GM19099 (cell line): ENCODE measurements around the gene NACC2.

Experiments
- POLR2A ChIP-seq: IDR thresholded peaks from 3 replicates; pipeline ENCODE4 v1.6.1; 2011; ENCODE audit warnings: low read depth; ENCODE audit not compliant: insufficient read length; ENCODE audit errors: extremely low read depth

The NACC2 gene

GRCh38 chr9:136084063-136084944 is 10.8 kb downstream of the NACC2 start:
- TF ChIP-seq POLR2A, result no peak

GRCh38 chr9:136083558-136084062 is 11.5 kb downstream of the NACC2 start:
- no peak for TF ChIP-seq POLR2A

- no peak for TF ChIP-seq POLR2A
These were observed 12.4 kb downstream of the NACC2 start for GRCh38 chr9:136082496-136083361.

- TF ChIP-seq POLR2A, result no peak
These were observed 13.1 kb downstream of the NACC2 start for GRCh38 chr9:136081826-136082495.

GRCh38 chr9:136081113-136081825 is 13.8 kb downstream of the NACC2 start:
- no peak for TF ChIP-seq POLR2A

GRCh38 chr9:136080716-136081112 is 14.4 kb downstream of the NACC2 start:
- no peak for TF ChIP-seq POLR2A

GRCh38 chr9:136079916-136080246 is 15.2 kb downstream of the NACC2 start:
- no peak for TF ChIP-seq POLR2A

- no peak for TF ChIP-seq POLR2A
These were observed 15.7 kb downstream of the NACC2 start for GRCh38 chr9:136079211-136079915.

- TF ChIP-seq POLR2A, result no peak
These were observed 16.5 kb downstream of the NACC2 start for GRCh38 chr9:136078498-136079011.

- no peak for TF ChIP-seq POLR2A
These were observed 17.1 kb downstream of the NACC2 start for GRCh38 chr9:136078024-136078423.

- no peak for TF ChIP-seq POLR2A
These were observed 17.6 kb downstream of the NACC2 start for GRCh38 chr9:136077491-136077890.

- no peak for TF ChIP-seq POLR2A
These were observed 19.0 kb downstream of the NACC2 start for GRCh38 chr9:136075881-136076678.

GRCh38 chr9:136075134-136075841 is 19.8 kb downstream of the NACC2 start:
- no peak for TF ChIP-seq POLR2A

- TF ChIP-seq POLR2A, result no peak
These were observed 20.4 kb downstream of the NACC2 start for GRCh38 chr9:136074706-136075105.
